Breast epithelium (tissue), 3 donors: Measurements from ENCODE around the gene TMEFF1.

ENCODE experiments used
- POLR2A ChIP-seq: fragments of 450-650 bp; IDR thresholded peaks from one replicate; pipeline ENCODE4 v1.6.1; 2016; ENCODE audit warnings: antibody characterized with exemption, mild to moderate bottlenecking, moderate library complexity
- TF ChIP-seq, protein P1 (sequence below), 3 donors: fragments of 450-650 bp; IDR thresholded peaks; one replicate each; pipeline ENCODE4 v1.5.1; 2016 to 2017; ENCODE audit warnings: antibody characterized with exemption in 3 of 3, mild to moderate bottlenecking in 3 of 3, moderate library complexity in 3 of 3

- TF ChIP-seq, protein P1, sequence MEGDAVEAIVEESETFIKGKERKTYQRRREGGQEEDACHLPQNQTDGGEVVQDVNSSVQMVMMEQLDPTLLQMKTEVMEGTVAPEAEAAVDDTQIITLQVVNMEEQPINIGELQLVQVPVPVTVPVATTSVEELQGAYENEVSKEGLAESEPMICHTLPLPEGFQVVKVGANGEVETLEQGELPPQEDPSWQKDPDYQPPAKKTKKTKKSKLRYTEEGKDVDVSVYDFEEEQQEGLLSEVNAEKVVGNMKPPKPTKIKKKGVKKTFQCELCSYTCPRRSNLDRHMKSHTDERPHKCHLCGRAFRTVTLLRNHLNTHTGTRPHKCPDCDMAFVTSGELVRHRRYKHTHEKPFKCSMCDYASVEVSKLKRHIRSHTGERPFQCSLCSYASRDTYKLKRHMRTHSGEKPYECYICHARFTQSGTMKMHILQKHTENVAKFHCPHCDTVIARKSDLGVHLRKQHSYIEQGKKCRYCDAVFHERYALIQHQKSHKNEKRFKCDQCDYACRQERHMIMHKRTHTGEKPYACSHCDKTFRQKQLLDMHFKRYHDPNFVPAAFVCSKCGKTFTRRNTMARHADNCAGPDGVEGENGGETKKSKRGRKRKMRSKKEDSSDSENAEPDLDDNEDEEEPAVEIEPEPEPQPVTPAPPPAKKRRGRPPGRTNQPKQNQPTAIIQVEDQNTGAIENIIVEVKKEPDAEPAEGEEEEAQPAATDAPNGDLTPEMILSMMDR (IDR thresholded peaks at IDR 0.05) = no peak
- TF ChIP-seq POLR2A = no peak
Observed at GRCh38 chr9:100472268-100472667, 681 bp upstream of the TMEFF1 start.
